Prostate gland (tissue), 2 donors: ENCODE data around the gene REC114.

Experiments
- CTCF ChIP-seq, 4 experiments: fragments of 200-600 bp in 2 of 4; fragments of 450-650 bp in 2 of 4; sonication (generic) in 2 of 4; IDR thresholded peaks; 1 replicate in 3 of 4; 2 replicates in 1 of 4; pipeline ENCODE4 v1.5.1; 2016 to 2019; ENCODE audit warnings: antibody characterized with exemption in 4 of 4, mild to moderate bottlenecking in 2 of 4, moderate library complexity in 2 of 4
- POLR2AphosphoS5 ChIP-seq: sonication (generic); formaldehyde crosslinking; IDR thresholded peaks from one replicate; pipeline ENCODE4 v1.6.1; 2017; ENCODE audit warnings: antibody characterized with exemption

- TF ChIP-seq CTCF (IDR thresholded peaks at IDR 0.05) (no peak), POLR2AphosphoS5 (no peak)
Observed at GRCh38 chr15:73493922-73494321, 51.0 kb downstream of the REC114 start.
